HG03108 (cell line): Measurements from ENCODE around the gene ACAD11.
"Not testable (repeated sequence)": the region's sequence is repeated elsewhere in the genome, so short reads cannot be mapped to it uniquely, and the experiment has no call there.

Experiments used
- ATAC-seq: cut with Tn5 transposase; IDR thresholded peaks from one replicate; pipeline ENCODE4 v1.9.1; 2021; ENCODE audit warnings: moderate library complexity; ENCODE audit not compliant: unreplicated experiment

The ACAD11 gene

GRCh38 chr3:132556036-132556386 is 103.6 kb downstream of the ACAD11 start:
- not testable (repeated sequence) for ATAC-seq

GRCh38 chr3:132555306-132556035 is 104.1 kb downstream of the ACAD11 start:
- ATAC-seq, result no peak

- no peak for ATAC-seq
These were observed 105.2 kb downstream of the ACAD11 start for GRCh38 chr3:132554437-132554836.

GRCh38 chr3:132553826-132554225 is 105.8 kb downstream of the ACAD11 start:
- ATAC-seq, result no peak

- ATAC-seq, result no peak
These were observed 108.9 kb downstream of the ACAD11 start for GRCh38 chr3:132550579-132551305.

- peak; percentile 61 for ATAC-seq
These were observed 109.6 kb downstream of the ACAD11 start for GRCh38 chr3:132549890-132550578.

- no peak for ATAC-seq
These were observed 110.4 kb downstream of the ACAD11 start for GRCh38 chr3:132549169-132549568.

- no peak for ATAC-seq
These were observed 114.1 kb downstream of the ACAD11 start for GRCh38 chr3:132545471-132545870.

GRCh38 chr3:132544130-132544529 is 115.5 kb downstream of the ACAD11 start:
- no peak for ATAC-seq

GRCh38 chr3:132543011-132543739 is 116.4 kb downstream of the ACAD11 start:
- ATAC-seq, result no peak

GRCh38 chr3:132542577-132542976 is 117.0 kb downstream of the ACAD11 start:
- ATAC-seq, result no peak

- no peak for ATAC-seq
These were observed 119.9 kb downstream of the ACAD11 start for GRCh38 chr3:132539681-132540080.

- ATAC-seq, result no peak
These were observed 121.5 kb downstream of the ACAD11 start for GRCh38 chr3:132538072-132538471.

- no peak for ATAC-seq
These were observed 122.3 kb downstream of the ACAD11 start for GRCh38 chr3:132537297-132537696.

- no peak for ATAC-seq
These were observed 123.0 kb downstream of the ACAD11 start for GRCh38 chr3:132536442-132537153.

- no peak for ATAC-seq
These were observed 123.8 kb downstream of the ACAD11 start for GRCh38 chr3:132535575-132536441.

- ATAC-seq, result no peak
These were observed 129.0 kb downstream of the ACAD11 start for GRCh38 chr3:132530624-132531023.

- ATAC-seq, result peak; percentile 78
These were observed 137.3 kb downstream of the ACAD11 start for GRCh38 chr3:132522353-132522752.

GRCh38 chr3:132521901-132522300 is 137.7 kb downstream of the ACAD11 start:
- ATAC-seq, result no peak

- ATAC-seq, result no peak
These were observed 139.7 kb downstream of the ACAD11 start for GRCh38 chr3:132519914-132520313.
